IPS-NIHi11 (cell line): ENCODE data around the gene CCS.
"Not testable (repeated sequence)": the region's sequence is repeated elsewhere in the genome, so short reads cannot be mapped to it uniquely, and the experiment has no call there.

Experiments used
- DNase-seq: peaks from one replicate; pipeline ENCODE4 v3.0.0; 2012; ENCODE audit warnings: mixed read lengths, low spot score

Gene CCS, protein sequence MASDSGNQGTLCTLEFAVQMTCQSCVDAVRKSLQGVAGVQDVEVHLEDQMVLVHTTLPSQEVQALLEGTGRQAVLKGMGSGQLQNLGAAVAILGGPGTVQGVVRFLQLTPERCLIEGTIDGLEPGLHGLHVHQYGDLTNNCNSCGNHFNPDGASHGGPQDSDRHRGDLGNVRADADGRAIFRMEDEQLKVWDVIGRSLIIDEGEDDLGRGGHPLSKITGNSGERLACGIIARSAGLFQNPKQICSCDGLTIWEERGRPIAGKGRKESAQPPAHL

DNA sequence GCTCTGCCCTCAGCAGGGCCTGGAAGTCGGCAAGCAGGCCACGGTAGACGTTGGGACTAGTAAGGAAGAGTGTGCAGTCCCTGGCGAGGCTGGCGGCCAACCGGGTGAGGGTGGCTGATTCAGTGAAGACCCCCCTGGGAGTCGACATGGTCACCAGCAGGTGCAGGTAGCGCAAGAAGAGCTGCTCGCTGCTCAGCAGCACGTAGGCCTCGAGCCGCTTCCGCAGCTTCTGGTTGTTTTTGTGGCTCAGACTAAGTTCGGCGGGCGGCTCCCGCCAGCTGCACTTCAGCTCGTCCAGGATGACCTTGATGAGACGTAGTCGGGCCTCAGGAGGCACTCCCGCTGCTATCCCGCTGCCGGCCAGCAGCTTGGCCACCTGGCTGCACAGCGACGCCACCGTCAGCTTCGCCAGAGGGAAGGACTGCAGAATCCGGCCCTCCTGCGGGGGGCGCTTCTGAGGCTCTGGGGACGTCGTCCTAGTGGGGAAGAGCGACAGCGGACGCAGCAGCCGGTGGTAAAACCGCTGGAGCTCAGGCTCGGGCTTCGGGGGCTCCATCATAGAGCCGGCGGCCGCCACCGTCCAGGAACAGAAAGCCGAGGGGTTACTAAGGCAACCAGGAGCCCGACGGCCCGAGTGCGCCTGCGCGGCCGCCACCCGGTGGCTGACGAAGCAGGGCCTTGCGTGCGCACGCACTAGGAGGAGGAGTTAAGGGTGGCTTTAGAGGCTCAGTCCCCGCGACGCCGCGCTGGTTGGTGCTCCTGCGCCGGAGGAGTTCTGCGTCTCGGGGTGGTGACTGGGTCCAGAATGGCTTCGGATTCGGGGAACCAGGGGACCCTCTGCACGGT is at the start of gene CCS, which contains the start of gene CCDC87:
TSS of gene CCS (plus strand) at position 729 of the 846 bp plus-strand sequence. CDS start at position 806, 77 bp downstream.
TSS of gene CCDC87 (minus strand) at position 607 of the 846 bp plus-strand sequence. CDS start at position 559, 48 bp downstream.
- DNase-seq: peak; percentile 100

DNA sequence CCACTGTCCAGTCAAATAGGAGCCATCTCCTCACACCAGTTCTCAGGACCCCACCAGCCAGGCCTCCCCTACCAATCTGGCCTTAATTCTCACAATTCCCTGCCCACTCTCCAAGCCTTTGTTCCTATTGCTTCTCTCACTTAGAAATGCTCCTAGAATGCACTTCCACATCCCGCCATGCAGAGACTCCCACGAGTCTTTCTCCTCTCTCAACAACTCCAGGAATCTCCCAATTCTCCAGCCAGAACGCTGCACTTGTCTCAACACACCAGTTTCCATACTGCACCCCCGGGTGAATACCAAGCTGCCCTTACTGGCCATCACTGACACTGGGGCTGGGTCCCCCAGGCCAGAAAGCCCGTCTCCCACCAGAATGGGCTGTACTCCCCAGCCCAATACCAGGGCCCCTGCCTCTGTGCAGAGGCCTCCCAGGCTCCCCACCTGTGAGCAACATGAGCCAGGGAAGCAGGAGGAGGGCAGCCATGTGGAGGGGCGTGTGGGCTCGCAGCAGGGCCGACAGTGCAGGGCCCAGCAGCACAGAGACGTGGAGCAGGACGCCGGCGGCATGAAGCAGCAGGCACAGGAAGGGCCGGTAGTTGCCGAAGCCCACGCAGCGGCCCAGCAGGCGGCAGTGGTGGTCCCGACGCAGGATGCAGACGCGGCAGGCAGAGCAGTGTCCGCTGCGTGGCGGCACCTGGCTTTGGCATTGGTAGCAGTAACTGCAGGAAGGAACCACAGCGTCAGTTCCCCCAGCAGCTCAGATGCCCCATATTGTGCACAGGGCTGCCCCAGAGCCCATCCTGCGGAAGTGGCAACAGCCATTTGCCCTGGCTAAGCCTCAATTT is 49.5 kb upstream of the CCS start:
- no peak for DNase-seq

DNA sequence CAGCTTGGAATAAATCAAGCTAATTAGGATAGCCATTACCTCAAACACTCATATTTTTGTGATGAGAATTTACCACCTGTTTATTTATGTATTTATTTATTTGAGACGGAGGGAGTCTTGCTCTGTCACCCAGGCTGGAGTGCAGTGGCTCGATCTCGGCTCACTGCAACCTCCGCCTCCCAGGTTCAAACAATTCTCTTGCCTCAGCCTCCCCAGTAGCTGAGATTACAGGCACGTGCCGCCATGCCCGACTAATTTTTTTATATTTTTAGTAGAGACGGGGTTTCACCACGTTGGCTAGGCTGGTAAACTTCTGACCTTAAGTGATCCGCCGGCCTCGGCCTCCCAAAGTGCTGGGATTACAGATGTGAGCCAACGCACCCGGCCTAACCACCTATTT is 48.0 kb upstream of the CCS start:
- not testable (repeated sequence) for DNase-seq

DNA sequence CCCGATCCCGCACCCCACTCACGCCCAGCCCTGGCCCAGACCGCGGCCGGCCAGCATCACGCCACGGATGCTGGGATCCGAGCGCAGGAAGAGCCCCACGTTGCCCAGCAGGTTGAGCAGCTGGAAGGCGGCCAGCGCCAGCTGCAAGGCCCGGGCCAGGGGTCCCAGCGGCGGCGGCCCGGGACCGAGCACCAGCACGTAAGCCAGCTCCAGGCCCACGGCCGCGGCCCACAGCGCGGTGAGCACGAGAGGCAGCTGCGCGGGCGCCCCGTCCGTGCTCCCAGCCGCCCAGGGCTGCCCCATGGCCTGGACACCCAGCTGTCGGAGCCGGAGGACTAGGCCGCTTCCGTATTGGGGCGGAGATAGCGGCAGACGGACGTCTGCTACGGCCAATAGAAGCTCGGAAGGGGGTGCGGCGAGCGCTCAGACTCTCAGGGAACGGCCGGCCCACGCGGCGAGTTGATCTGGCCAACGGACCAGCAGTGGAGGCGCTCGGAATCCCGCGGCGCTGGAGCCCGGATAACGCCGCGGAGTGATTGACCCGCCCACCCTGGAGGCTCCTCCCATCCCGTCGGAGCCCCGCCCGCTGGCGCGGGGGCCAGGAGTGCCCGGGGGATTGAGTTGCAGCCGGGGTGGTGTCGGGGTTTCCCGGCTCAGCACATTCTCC is 47.2 kb upstream of the CCS start, which contains the start of gene ZDHHC24:
TSS of gene ZDHHC24 (minus strand) at position 348 of the 667 bp plus-strand sequence. CDS start at position 303, 45 bp downstream.
- DNase-seq: peak; percentile 97

DNA sequence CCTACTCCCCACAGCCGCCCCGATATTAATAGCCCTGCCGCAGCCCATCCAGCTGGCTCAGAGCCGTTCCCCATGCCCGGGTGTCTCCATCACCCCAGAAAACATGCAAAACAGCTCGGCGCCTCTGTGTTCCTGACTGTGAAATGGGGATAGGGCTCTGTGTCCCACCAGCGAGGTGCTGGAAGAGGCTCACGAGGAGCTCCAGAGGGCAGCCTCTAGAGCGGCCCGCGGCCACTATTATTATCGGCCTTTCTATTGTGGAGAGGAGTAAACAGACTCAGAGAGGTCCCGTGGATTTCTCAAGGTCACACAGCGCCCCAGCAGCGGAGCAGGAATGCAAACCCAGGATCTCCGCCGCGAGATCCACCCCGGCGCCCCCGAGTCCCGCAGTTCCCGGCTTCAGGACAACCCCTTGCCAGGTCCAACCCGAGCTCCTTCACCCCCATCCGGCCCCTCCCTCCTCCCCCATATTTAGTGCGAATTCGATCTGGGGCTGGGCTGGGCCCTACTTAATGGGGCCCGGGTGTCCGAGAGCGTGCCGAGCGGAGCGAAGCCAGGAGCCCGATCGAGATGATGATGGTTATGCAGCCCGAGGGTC is 46.5 kb upstream of the CCS start, which contains the start of gene ACTN3:
TSS of gene ACTN3 (plus strand) at position 536 of the 598 bp plus-strand sequence. CDS start at position 571, 35 bp downstream.
- peak; percentile 86 for DNase-seq

DNA sequence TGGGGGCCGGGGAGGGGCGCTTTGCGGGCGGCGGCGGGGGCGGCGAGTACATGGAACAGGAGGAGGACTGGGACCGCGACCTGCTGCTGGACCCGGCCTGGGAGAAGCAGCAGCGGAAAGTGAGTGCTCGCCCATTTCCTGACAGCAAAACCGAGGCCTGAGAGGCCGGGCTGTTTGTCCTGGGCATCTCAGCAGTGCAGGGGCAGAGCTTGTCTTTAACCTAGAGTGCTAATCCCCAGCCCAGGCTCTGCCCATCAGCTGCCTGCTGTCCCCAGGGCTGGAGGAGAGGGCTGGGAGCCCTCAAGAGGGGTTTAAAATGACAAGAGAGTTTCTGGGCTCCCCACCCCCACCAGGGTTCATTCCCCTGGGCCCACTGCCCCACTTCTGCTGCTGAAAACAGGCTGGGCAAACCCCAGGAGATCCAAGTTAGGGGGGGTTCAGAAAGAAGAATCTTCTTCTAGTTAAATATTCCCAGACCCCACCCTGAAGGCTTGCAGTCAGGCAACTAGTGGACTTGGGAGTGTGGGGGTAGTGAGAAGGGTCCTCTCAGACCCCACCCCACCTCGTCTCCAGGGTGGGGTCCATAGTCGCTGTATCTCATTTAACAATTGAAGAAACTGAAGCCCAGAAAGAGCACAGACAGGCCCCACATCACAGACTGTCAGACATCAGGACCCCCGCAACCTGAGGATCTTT is 45.9 kb upstream of the CCS start:
- DNase-seq: no peak

DNA sequence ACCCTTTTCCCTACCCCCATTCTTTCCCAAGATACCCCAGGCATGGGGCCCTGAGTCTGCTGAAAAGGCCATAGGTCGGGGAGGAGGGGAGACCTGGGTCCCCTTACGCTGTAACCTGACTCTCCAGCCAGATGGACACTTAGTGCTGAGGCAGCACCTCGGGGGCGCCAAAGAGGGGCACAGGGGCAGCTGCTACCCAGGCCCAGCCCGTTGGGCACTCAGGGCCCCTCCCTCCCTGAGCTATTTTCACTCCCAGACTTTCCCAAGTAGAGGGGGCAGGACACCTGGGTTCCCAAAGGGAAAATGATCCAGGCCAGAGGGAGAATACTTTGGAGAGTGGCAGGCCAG is 45.3 kb upstream of the CCS start:
- DNase-seq: peak; percentile 79

DNA sequence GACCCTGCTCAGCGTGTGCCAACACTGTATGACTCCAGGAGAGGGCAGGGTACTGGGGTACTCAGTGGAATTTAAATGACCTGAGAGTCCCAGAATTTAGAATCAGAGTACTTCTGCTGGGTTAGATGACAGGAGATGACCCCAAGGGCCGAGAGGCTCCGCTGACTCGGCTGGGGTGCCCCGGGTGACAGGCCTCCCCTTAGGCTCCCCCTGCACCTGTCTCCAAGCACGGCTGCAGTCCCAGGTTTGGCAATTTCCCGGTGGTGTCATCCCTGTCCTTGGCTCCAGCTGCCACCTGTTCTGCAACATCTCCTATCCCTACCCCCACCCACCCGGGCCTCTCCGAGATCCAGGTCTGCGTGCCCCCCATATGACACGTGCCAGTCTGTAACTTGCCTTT is 44.9 kb upstream of the CCS start:
- no peak for DNase-seq

DNA sequence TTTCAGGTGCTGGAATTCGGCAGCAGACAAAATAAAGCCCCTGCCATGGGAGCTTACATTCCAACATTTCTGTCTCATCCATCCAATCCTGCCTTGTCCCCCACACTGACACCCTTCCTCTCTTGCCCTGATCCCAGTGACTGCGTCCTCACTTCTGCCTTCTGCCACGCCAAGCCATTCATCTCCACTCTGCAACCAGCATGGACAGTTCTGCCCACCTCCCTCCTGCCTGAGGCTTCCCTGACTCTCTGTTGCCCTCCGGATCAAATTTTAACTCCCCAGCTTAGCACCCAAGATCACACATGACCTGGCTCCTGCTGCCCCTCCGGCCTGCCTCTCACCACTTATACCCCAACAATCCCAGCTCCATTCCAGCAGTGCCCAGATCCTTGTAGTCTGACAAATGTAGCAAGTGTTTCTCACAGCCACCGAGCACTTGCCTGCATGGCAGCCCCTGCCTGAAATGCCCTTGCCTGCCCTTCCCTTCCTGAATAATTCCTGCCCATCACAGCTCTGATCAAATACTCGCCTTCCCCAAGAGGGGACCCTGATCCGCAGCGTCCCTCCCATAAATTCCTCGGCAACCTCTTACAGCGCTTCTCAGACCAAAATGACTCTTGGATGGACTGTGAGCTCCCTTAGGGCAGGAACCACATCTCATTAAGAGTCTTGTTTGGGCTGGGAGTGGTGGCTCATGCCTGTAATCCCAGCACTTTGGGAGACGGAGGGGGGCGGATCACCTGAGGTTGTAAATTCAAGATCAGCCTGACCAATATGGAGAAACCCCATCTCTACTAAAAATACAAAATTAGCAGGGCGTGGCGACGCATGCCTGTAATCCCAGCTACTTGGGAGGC is 44.0 kb upstream of the CCS start:
- DNase-seq: no peak

DNA sequence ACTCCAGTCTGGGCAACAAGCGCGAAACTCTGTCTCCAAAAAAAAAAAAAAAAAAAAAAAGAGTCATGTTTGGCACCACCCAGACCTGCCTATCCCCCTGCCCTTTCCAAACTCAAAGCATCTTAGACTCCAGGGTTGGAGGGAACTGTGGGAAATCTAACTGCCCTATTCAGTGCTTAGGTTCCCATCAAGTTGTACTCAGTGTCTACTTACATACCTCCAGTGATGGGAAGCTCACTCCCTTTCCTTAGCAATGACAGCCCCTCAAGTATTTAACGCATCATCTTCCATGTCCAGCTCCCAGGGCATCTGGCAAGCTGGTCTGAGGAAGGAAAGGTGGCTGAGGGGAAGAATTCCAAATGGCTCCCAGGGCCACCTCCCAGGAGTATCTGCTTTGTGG is 43.3 kb upstream of the CCS start:
- no peak for DNase-seq

DNA sequence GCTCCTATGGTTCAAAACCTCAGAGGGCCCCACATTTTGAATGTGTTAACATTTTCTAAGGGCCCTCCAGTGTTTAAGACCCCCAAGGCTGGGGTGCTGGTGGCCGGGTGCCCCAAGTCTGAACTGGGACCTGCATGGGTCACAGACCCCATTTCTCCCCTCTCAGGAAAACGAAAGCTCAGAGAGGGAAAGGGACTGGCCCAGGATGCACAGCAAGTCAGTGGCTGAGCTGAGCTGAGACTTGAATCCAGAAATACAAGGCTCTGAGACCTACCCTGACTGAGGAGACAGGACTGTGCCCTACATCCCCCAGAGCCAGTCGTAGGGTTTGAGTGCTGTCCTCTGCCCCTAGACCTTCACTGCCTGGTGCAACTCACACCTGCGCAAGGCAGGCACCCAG is 42.1 kb upstream of the CCS start:
- no peak for DNase-seq

DNA sequence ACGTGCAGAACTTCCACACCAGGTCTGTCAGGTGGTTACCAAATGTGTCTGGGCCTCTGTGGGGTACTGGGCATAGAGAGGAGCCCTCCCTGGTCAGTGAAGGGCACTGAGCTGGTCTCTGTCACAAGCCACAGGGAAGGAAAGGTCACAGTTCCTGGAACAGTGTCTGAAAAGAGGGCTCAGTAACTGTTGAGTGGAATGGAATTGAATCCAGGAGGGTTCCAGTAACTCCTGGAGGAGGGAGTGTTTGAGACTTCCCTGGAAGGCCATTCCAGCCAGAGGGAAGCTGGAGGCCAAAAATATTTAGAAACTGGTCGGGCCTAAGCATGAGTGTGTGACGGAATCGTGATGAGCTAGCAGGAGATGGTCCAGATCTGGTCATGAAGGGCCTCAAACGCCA is 38.4 kb upstream of the CCS start:
- DNase-seq: no peak

DNA sequence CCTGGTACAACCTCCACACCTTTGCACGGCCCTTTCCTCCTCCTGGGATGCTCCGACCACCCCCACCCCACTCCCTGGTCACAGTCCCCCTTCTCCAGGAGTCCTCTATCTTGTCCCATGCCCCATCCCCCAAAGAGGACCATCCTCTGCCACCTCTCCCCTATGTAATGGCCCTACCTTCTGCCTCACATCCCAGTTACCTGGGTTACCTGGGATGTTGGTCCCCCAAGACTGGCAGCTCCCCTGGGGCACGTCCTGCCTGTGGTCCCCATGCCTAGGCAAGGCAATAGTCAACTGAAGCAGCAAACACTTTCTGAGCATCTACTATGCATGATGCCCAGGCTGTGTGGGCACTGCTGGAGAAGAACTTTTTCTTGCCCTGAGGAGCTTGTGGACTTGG is 37.6 kb upstream of the CCS start:
- no peak for DNase-seq

DNA sequence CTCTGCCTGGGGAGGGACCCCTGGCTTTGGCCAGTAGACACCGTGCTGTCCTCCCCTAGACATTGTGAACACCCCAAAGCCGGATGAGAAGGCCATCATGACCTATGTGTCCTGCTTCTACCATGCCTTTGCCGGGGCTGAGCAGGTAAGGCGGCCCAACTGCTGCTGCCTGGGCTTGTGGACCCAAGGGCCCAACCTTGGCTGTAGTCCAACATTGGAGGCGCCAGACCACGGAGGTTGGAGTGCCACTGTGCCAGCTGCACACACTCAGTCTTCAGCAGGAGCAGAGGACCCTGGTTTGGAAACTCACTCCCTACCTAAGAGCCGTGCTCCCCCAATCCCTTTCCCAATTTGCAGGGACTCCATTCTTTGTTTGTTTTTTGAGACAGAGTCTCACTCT is 36.9 kb upstream of the CCS start:
- DNase-seq: no peak

DNA sequence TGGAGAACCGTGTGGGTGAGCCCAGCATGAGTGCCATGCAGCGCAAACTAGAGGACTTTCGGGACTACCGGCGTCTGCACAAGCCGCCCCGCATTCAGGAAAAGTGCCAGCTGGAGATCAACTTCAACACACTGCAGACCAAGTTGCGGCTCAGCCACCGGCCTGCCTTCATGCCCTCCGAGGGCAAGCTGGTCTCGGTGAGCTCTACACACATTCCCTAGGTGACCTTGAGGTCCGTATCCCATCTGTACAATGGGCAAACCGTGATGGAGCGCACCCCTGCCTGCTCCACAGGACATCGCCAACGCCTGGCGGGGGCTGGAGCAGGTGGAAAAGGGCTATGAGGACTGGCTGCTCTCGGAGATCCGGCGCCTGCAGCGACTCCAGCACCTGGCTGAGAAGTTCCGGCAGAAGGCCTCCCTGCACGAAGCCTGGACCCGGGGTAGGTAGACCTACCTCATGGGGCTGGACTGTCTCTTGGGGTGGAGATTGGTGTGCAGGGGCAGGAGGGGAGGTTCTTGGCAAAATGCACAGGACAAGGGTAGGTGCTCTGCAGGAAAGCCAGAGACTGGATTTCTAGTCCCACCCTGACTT is 35.2 kb upstream of the CCS start:
- peak; percentile 10 for DNase-seq

DNA sequence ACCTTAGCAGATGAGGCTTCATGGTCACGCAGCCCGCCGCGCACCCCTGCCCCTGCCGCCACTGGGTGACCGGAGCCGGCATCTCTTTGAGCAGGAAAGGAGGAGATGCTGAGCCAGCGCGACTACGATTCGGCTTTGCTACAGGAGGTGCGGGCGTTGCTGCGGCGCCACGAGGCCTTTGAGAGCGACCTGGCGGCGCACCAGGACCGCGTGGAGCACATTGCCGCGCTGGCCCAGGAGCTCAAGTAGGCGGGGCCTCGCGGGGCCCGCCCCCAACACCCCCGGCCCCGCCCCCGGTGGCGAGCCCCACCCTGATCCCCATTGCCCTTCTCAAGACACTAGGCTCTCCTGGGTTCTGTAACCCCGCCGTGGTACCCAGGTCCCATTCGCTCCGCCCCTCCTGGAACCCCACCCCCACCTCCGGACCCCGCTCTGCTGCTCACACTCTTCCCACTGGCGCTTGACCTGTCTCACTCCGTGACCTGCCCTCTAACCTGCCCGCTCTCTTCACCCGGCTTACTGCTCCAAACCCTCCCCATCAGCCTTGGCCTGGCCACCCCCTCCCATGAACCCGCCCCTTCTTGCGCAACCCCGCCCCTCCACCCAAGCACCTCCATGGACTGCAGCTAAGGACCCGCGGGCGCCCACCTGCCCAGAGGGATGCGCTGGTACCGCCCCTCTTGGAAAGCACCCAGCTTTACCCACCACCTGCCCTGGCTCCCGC is 33.7 kb upstream of the CCS start:
- DNase-seq: peak; percentile 87

DNA sequence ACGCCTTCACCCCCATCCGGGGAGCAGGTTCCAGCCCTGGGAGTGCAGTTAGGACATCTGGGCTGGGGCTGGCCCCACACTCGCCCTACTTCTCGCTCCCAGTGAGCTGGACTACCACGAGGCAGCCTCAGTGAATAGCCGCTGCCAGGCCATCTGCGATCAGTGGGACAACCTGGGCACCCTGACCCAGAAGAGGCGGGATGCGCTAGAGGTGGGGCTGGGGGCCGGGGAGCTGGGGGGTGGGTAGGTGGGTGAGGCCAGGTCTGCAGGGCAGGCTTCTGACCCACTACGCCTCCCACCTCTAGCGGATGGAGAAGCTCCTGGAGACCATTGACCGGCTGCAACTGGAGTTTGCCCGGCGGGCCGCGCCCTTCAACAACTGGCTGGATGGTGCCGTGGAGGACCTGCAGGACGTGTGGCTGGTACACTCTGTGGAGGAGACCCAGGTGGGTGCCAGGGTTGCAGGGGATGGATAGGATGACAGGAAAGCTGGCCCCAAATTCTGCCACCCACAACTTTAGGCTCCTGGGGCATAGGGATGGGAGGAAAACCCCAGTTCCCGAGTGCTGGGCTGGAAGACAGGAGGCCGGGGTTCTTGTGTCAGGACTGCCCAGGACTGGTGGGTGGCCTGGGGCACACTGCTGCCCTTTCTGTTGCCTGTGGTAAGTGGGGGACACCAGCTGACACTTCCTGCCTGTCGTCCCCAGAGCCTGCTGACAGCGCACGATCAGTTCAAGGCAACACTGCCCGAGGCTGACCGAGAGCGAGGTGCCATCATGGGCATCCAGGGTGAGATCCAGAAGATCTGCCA is 32.9 kb upstream of the CCS start:
- DNase-seq: no peak
